Endothelial cell of umbilical vein (primary cell): Measurements from ENCODE around the gene SYTL5. TPM values are rescaled to one million over a fixed set of nuclear protein-coding genes. Genes with fewer than 3 reads are reported as not detected.

Source experiments
- BruUV-seq: library from RNA; stranded (reverse); fragments of 400-500 nt; replicated peaks from 2 replicates; lab custom pipeline; 2021; lab: Mats Ljungman, UMichigan
- CTCF ChIA-PET: fragments of 300-600, 350-600 bp; sonication (Branson Sonifier 250); formaldehyde crosslinking; loops from one replicate; lab custom pipeline; 2021; ENCODE audit warnings: antibody characterized with exemption, inconsistent platforms; lab: Charles Lee
- POLR2A ChIA-PET: fragments of 300-600, 350-600 bp; sonication (Branson Sonifier 250); formaldehyde crosslinking; loops from one replicate; lab custom pipeline; 2021; ENCODE audit warnings: antibody characterized with exemption, inconsistent platforms; lab: Charles Lee
- DNase-seq: peaks from one replicate; pipeline ENCODE4 v3.0.0-alpha.2; 2011; ENCODE audit warnings: low read depth, low spot score
- FAIRE-seq: peaks from 2 replicates; lab custom pipeline; 2011; peaks lifted over from hg19 to GRCh38; lab: Jason Lieb, UNC
- H2AFZ ChIP-seq: 2 replicates; pipeline ENCODE4 v1.6.0; 2012; ENCODE audit warnings: low read depth, low read length, control low read depth, inconsistent platforms
- H3K27ac ChIP-seq: 2 replicates; pipeline ENCODE4 v1.5.1; 2011; ENCODE audit warnings: low read depth, mild to moderate bottlenecking, control low read depth, low read length, moderate library complexity; ENCODE audit not compliant: insufficient read depth
- H3K27me3 ChIP-seq, 2 experiments: 2 replicates each; pipeline versions ENCODE4 v1.6.0 to v1.6.1; 2011; ENCODE audit warnings: low read length in 2 of 2, mixed read lengths in 1 of 2; ENCODE audit not compliant: control insufficient read depth in 2 of 2, insufficient read depth in 2 of 2
- H3K36me3 ChIP-seq, 2 experiments: 2 replicates in 1 of 2; 3 replicates in 1 of 2; pipeline ENCODE4 v1.5.1; 2011; ENCODE audit warnings: low read length in 2 of 2, mild to moderate bottlenecking in 1 of 2, moderate library complexity in 1 of 2; ENCODE audit not compliant: control insufficient read depth in 2 of 2, insufficient read depth in 2 of 2; ENCODE audit errors: extremely low read depth in 1 of 2
- H3K4me1 ChIP-seq: 3 replicates; pipeline ENCODE4 v1.5.1; 2011; ENCODE audit warnings: mild to moderate bottlenecking, low read length; ENCODE audit not compliant: control insufficient read depth, insufficient read depth; ENCODE audit errors: extremely low read depth
- H3K4me2 ChIP-seq: 2 replicates; pipeline ENCODE4 v1.6.1; 2011; ENCODE audit warnings: low read length, control low read depth, mixed read lengths; ENCODE audit not compliant: insufficient read depth
- H3K4me3 ChIP-seq, 3 experiments: fragments of 200-600 bp in 1 of 3; sonication (generic), shearing (Covaris generic) in 1 of 3; replicated peaks in 1 of 3; 2 replicates each; pipeline ENCODE4 v1.5.1; 2011 to 2016; ENCODE audit warnings: control low read depth in 3 of 3, low read length in 3 of 3, mild to moderate bottlenecking in 2 of 3, inconsistent platforms in 1 of 3, low read depth in 1 of 3, moderate library complexity in 1 of 3; ENCODE audit not compliant: insufficient read depth in 1 of 3
- H3K79me2 ChIP-seq: 2 replicates; pipeline ENCODE4 v1.6.0; 2012; ENCODE audit warnings: low read length, inconsistent platforms; ENCODE audit not compliant: control insufficient read depth, insufficient read depth
- H3K9ac ChIP-seq: replicated peaks from 2 replicates; pipeline ENCODE3; 2011; ENCODE audit warnings: low read length, control low read depth; ENCODE audit not compliant: insufficient read depth; ENCODE audit errors: extremely low read depth
- H3K9me1 ChIP-seq: replicated peaks from 3 replicates; pipeline ENCODE4 v1.6.0; 2011; ENCODE audit warnings: mild to moderate bottlenecking, low read length; ENCODE audit not compliant: control insufficient read depth, insufficient read depth; ENCODE audit errors: extremely low read depth
- H3K9me3 ChIP-seq: replicated peaks from 2 replicates; pipeline ENCODE4 v1.5.1; 2012; ENCODE audit warnings: low read length, inconsistent platforms; ENCODE audit not compliant: control insufficient read depth, insufficient read depth
- H4K20me1 ChIP-seq: replicated peaks from 2 replicates; pipeline ENCODE3; 2011; ENCODE audit warnings: mild to moderate bottlenecking, low read length; ENCODE audit not compliant: control insufficient read depth, insufficient read depth; ENCODE audit errors: extremely low read depth
- CTCF ChIP-seq, 2 donors: IDR thresholded peaks; 1 replicate in 1 of 2; 2 replicates in 1 of 2; pipeline ENCODE4 v1.5.1; 2011; ENCODE audit warnings: low read length in 2 of 2, mild to moderate bottlenecking in 2 of 2, moderate library complexity in 2 of 2, control low read depth in 1 of 2, inconsistent platforms in 1 of 2, low read depth in 1 of 2; ENCODE audit not compliant: insufficient read depth in 1 of 2; ENCODE audit errors: extremely low read depth in 1 of 2
- EZH2 ChIP-seq: IDR thresholded peaks from 2 replicates; pipeline ENCODE4 v1.6.1; 2012; ENCODE audit warnings: borderline replicate concordance, low read depth, mild to moderate bottlenecking, moderate library complexity, low read length, inconsistent platforms; ENCODE audit not compliant: severe bottlenecking
- FOS ChIP-seq: IDR thresholded peaks from 2 replicates; pipeline ENCODE4 v1.6.1; 2011; ENCODE audit warnings: mild to moderate bottlenecking, low read length, moderate library complexity, borderline replicate concordance; ENCODE audit not compliant: insufficient read depth
- GATA2 ChIP-seq: IDR thresholded peaks from 2 replicates; pipeline ENCODE4 v1.7.0; 2011; ENCODE audit warnings: low read depth, mild to moderate bottlenecking, moderate library complexity, mixed read lengths, low read length; ENCODE audit not compliant: insufficient read length, insufficient read depth
- JUN ChIP-seq: IDR thresholded peaks from 2 replicates; pipeline ENCODE4 v1.6.1; 2011; ENCODE audit warnings: borderline replicate concordance, low read depth; ENCODE audit not compliant: insufficient read length, insufficient read depth
- MAX ChIP-seq: IDR thresholded peaks from 2 replicates; pipeline ENCODE4 v1.6.1; 2011; ENCODE audit not compliant: insufficient read depth, insufficient read length
- MYC ChIP-seq: IDR thresholded peaks from one replicate; pipeline ENCODE4 v1.6.1; 2011; ENCODE audit warnings: mild to moderate bottlenecking, low read depth, low read length
- POLR2A ChIP-seq: IDR thresholded peaks from 2 replicates; pipeline ENCODE4 v1.6.1; 2012; ENCODE audit warnings: low read depth, mild to moderate bottlenecking, control low read depth, low read length
- POLR2AphosphoS5 ChIP-seq: IDR thresholded peaks from 2 replicates; pipeline ENCODE4 v1.6.1; 2012; ENCODE audit warnings: low read depth, mild to moderate bottlenecking, control low read depth, low read length, moderate library complexity; ENCODE audit not compliant: insufficient read depth
- dilution Hi-C: fragments of 300-500 bp; cut with MboI; formaldehyde crosslinking; loops from one replicate; pipeline ENCODE4 v1.15.0; 2019; ENCODE audit warnings: low sequenced_read_pairs; ENCODE audit not compliant: extremely low pct_ligation_motif_present
- intact Hi-C: fragments of 100-400 bp; cut with micrococcal nuclease; formaldehyde crosslinking; loops from one replicate; pipeline ENCODE4 v1.10.0; 2022
- polyA plus RNA-seq, 4 experiments: library from polyadenylated mRNA; depleted of rRNA in 3 of 4; stranded (reverse) in 3 of 4; unstranded in 1 of 4; fragments of >200 nt; gene quantifications; 2 replicates each; pipeline versions ENCODE4 v1.2.1 to v1.2.3, GENCODE V29; 2011 to 2012; ENCODE audit warnings: missing spikeins in 1 of 4
- total RNA-seq: library from RNA; stranded (reverse); gene quantifications from 2 replicates; pipeline ENCODE4 v1.2.3, GENCODE V29; 2021

Gene SYTL5
- total and polyA plus RNA-seq, 2 donors (not counting 3 experiments of a cell fraction or from before 2014, with no cell fraction given), result 0.01 TPM; not detected in 1

- Histone ChIP-seq H3K9me1 (no peaks in the 10 kb centered on the region), H4K20me1 (no peaks in the 10 kb centered on the region), H3K27ac (no peak overlapping the region), H2AFZ (no peak overlapping the region), H3K4me2 (no peak overlapping the region), H3K4me1 (no peaks in the 10 kb centered on the region), H3K9me3 (no peaks in the 10 kb centered on the region), H3K4me3 (no peak overlapping the region), H3K27me3 (no peaks in the 10 kb centered on the region), H3K36me3 (no peaks in the 10 kb centered on the region), H3K79me2 (no peaks in the 10 kb centered on the region), H3K9ac (no peak overlapping the region)
- dilution Hi-C loops, result no loop called here
- ChIA-PET POLR2A (no interaction called here), CTCF (no interaction called here)
- BruUV-seq, result no TSS peak
- FAIRE-seq, result no peak
- TF ChIP-seq POLR2A (no peak), JUN (no peak), POLR2AphosphoS5 (no peak), EZH2 (no peak), FOS (peak; percentile 74), CTCF (IDR thresholded peaks at IDR 0.05; ENCODE audit: extremely low read depth in 1 of 2, insufficient read depth in 1 of 2, low read depth in 1 of 2, low read length in 2 of 2) (no peak), MYC (no peak), GATA2 (no peak), MAX (no peak)
- intact Hi-C loops, result no loop called here
- DNase-seq, result peak; percentile 2
Measured at GRCh38 chrX:37998586-37999262, 7.6 kb upstream of the SYTL5 start.
